ENCODE data around the gene MTF1. TPM values are rescaled to one million over a fixed set of nuclear protein-coding genes. Genes with fewer than 3 reads are reported as not detected.

MTF1 gene
- total RNA-seq, 1 experiment from 2014 or later = 21.2 TPM

DNA sequence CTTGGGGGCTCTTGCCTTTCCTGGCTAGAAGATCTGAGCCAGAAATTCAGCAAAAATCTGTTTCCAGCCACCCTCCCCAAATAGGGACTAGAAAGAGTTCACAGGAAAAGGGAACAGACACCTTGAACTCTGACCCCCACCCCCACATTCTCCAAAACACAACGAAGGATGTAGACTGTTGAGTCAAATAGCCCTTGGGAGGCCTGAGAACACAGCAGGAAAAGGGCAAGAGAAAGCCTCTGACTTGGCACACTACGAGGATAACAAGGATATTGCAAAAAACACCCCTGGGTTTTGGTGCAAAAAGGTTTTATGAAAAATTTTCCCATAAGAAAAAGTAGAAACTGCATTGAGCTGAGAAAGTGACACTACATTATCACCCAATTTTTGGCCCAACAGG lies 49.5 kb downstream of the MTF1 start:
- 0 out of 2 replicates have a peak overlapping the region, but pooled peaks have one; percentile 95 for H3K4me2 ChIP-seq (ENCODE audit: low read length)
- DNase-seq (ENCODE audit: low read depth, low spot score) = no peak
- H4K20me1 ChIP-seq (ENCODE audit: insufficient read depth) = peaks cover 10% of the 10 kb centered on the region; the same call in 1 of the 2 replicates
- no peaks in the 10 kb centered on the region for H3K9me3 ChIP-seq (ENCODE audit: control insufficient read depth in 1 of 2, insufficient read depth in 1 of 2, low read depth in 1 of 2, low read length in 2 of 2)
- TF ChIP-seq RAD21 (IDR thresholded peaks at IDR 0.05; ENCODE audit: low read depth) = no peak
- TF ChIP-seq, protein P1, sequence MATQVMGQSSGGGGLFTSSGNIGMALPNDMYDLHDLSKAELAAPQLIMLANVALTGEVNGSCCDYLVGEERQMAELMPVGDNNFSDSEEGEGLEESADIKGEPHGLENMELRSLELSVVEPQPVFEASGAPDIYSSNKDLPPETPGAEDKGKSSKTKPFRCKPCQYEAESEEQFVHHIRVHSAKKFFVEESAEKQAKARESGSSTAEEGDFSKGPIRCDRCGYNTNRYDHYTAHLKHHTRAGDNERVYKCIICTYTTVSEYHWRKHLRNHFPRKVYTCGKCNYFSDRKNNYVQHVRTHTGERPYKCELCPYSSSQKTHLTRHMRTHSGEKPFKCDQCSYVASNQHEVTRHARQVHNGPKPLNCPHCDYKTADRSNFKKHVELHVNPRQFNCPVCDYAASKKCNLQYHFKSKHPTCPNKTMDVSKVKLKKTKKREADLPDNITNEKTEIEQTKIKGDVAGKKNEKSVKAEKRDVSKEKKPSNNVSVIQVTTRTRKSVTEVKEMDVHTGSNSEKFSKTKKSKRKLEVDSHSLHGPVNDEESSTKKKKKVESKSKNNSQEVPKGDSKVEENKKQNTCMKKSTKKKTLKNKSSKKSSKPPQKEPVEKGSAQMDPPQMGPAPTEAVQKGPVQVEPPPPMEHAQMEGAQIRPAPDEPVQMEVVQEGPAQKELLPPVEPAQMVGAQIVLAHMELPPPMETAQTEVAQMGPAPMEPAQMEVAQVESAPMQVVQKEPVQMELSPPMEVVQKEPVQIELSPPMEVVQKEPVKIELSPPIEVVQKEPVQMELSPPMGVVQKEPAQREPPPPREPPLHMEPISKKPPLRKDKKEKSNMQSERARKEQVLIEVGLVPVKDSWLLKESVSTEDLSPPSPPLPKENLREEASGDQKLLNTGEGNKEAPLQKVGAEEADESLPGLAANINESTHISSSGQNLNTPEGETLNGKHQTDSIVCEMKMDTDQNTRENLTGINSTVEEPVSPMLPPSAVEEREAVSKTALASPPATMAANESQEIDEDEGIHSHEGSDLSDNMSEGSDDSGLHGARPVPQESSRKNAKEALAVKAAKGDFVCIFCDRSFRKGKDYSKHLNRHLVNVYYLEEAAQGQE (IDR thresholded peaks at IDR 0.05; ENCODE audit: low read depth) = no peak
- TF ChIP-seq EGR1 (IDR thresholded peaks at IDR 0.05; ENCODE audit: low read depth) = no peak
- TF ChIP-seq POLR2A (IDR thresholded peaks at IDR 0.05; ENCODE audit: borderline replicate concordance, extremely low read depth, insufficient read depth, insufficient read length) = no peak
- no peak for TF ChIP-seq CEBPB (IDR thresholded peaks at IDR 0.05; ENCODE audit: low read depth)
- TF ChIP-seq SIN3A (IDR thresholded peaks at IDR 0.05; ENCODE audit: low read depth) = no peak
- TF ChIP-seq, protein P2, sequence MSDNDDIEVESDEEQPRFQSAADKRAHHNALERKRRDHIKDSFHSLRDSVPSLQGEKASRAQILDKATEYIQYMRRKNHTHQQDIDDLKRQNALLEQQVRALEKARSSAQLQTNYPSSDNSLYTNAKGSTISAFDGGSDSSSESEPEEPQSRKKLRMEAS (IDR thresholded peaks at IDR 0.05) = no peak
- no peak for TF ChIP-seq POLR2AphosphoS5 (IDR thresholded peaks at IDR 0.05; ENCODE audit: low read depth, low read length)
- no peak for TF ChIP-seq SRF (IDR thresholded peaks at IDR 0.05; ENCODE audit: low read depth)
- ChIA-PET RAD21 (ENCODE audit: low non-redundant PET in 1 of 2, low total read pairs in 2 of 2, uncharacterized antibody in 2 of 2, unreplicated experiment in 2 of 2) (no interaction called here), POLR2A (no interaction called here), CTCF (no interaction called here)
- H3K9me2 ChIP-seq (ENCODE audit: insufficient read depth) = no peaks in the 10 kb centered on the region
- no peak for ATAC-seq
- H3K9ac ChIP-seq (ENCODE audit: low read length) = no peak overlapping the region
- peaks cover 16 to 37% of the 10 kb centered on the region in 2 experiments for H3K4me1 ChIP-seq (ENCODE audit: control insufficient read depth in 1 of 2, insufficient read depth in 2 of 2, low read length in 2 of 2)
- H2AFZ ChIP-seq (ENCODE audit: low read depth, low read length, poor library complexity, severe bottlenecking) = no peak overlapping the region
- H3K79me2 ChIP-seq (ENCODE audit: insufficient read depth, low read length) = peaks cover 51% of the 10 kb centered on the region
- intact Hi-C loops (cut with micrococcal nuclease) = loop anchor here (5.0 kb wide), 1 partner anchor 167 kb away; no protein-coding TSS in a partner anchor
- H3K27ac ChIP-seq (ENCODE audit: low read depth, low read length) = no peak overlapping the region
- no TSS peak for BruUV-seq (replicated peaks)
- H3K4me3 ChIP-seq (replicated peaks in 1 of 2; ENCODE audit: low read depth in 1 of 2, low read length in 2 of 2) = no peak overlapping the region
- peaks cover 17 to 23% of the 10 kb centered on the region in 2 experiments for H3K36me3 ChIP-seq (ENCODE audit: control insufficient read depth in 1 of 2, insufficient read depth in 2 of 2, low read length in 2 of 2)
- H3K27me3 ChIP-seq (ENCODE audit: insufficient read depth, low read length) = no peaks in the 10 kb centered on the region
